SHP77 treated with DMSO at 0.1 percent for 48 hours (cell line): ENCODE data around the gene YPEL2.
"Not testable (repeated sequence)": the region's sequence is repeated elsewhere in the genome, so short reads cannot be mapped to it uniquely, and the experiment has no call there.

ENCODE experiments used
- DNase-seq: peaks from one replicate; lab custom pipeline; 2025; lab: John Stamatoyannopoulos, UW

YPEL2 gene, protein sequence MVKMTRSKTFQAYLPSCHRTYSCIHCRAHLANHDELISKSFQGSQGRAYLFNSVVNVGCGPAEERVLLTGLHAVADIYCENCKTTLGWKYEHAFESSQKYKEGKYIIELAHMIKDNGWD

GRCh38 chr17:59331129-59331928, at the start of gene YPEL2:
Gene YPEL2, plus strand, starts transcription at chr17:59331655. Its CDS starts 21,755 bp downstream, at chr17:59353410.
- DNase-seq: peak; percentile 77

- no peak for DNase-seq
Observed at GRCh38 chr17:59284317-59284716, 47.1 kb upstream of the YPEL2 start.

GRCh38 chr17:59287452-59287851, 44.0 kb upstream of the YPEL2 start:
- DNase-seq: no peak

GRCh38 chr17:59287891-59288290, 43.6 kb upstream of the YPEL2 start:
- DNase-seq: no peak

DNA sequence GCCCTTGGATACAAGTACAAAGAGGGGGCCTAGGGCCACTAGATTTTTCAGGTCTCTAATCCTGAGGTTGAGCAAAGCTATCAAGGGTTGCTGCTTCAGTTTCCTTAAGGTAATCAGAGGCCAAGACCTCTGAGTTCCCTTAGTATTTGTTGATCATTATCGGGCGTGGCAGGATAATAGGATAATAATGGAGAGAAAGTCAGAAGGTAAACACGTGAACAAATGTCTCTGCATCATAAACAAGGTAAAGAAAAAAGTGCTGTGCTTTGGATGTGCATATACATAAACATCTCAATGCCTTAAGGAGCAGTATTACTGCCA, 41.5 kb upstream of the YPEL2 start:
- DNase-seq: no peak

DNA sequence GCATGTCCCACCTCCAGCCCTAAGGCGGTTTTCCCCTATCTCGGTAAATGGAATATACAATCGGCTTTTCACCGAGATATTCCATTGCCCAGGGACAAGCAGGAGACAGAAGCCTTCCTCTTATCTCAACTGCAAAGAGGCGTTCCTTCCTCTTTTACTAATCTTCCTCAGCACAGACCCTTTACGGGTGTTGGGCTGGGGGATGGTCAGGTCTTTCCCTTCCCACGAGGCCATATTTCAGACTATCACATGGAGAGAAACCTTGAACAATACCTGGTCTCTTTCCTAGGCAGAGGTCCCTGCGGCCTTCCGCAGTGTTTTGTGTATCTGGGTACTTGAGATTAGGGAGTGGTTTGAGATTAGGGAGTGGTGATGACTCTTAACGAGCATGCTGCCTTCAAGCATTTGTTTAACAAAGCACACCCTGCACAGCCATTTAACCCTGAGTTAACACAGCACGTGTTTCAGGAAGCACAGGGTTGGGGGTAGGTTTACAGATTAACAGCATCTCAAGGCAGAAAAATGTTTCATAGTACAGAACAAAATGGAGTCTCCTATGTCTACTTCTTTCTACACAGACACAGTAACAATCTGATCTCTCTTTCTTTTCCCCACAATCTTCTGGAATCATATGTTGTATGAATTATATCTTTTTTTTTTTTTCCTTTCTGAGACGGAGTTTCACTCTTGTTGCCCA, 41.0 kb upstream of the YPEL2 start:
- DNase-seq: not testable (repeated sequence)

GRCh38 chr17:59292174-59292523, 39.3 kb upstream of the YPEL2 start:
- DNase-seq: no peak

GRCh38 chr17:59296190-59296589, 35.3 kb upstream of the YPEL2 start:
- no peak for DNase-seq

DNA sequence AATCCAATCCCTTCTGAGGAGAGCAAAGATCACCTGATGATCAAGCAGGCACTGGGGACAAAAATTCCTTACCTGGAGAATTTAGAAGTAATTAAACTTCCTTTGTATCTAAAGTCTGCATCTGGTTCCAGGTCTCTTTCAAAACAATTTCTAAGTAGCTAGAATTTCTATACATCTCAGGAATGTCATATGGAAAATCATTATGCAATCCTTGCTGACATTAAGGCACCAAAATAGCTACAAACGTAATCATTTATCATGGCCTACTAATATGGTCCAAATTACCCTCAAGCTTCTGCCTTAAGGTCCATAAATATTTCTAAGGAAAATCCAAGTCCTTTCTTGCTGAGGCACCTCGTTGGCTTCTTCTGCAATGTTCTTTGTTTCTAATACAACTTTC, 32.9 kb upstream of the YPEL2 start:
- DNase-seq: no peak

- DNase-seq: no peak
Observed at GRCh38 chr17:59299400-59300092, 31.9 kb upstream of the YPEL2 start.

DNA sequence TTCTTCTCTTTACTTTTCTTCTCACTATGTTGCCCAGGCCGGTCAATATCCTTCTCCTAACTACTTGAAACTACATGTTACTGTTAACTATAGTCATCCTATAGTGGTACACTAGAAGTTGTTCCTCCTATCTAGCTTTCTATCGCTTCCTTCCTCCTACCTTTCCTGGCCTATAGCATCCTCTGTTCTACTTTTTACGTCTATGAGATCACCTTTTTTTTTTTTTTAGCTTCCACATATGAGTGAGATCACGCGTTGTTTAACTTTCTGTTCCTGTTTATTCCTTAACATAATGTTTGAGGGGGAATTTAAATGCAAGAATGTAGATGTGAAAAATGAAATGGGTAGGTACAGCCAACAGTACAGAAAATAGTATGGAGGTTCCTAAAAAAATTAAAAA, 30.5 kb upstream of the YPEL2 start:
- DNase-seq: no peak

DNA sequence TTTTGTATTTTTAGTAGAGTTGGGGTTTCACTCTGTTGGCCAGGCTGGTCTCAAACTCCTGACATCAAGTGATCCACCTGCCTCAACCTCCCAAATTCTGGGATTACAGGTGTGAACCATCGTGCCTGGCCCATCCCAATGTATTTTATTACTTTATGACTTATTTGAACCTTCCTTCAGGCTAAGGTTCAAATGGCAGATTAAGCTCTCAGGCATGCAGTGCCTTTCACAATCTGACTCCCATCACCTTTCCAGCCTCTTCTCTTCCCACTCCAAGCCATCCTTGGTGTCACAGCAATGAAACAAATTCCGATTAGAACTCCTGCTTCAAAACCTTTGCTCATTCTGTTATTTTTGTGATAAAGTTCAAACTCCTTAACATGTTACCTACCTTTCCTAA, 26.6 kb upstream of the YPEL2 start:
- DNase-seq: no peak

DNA sequence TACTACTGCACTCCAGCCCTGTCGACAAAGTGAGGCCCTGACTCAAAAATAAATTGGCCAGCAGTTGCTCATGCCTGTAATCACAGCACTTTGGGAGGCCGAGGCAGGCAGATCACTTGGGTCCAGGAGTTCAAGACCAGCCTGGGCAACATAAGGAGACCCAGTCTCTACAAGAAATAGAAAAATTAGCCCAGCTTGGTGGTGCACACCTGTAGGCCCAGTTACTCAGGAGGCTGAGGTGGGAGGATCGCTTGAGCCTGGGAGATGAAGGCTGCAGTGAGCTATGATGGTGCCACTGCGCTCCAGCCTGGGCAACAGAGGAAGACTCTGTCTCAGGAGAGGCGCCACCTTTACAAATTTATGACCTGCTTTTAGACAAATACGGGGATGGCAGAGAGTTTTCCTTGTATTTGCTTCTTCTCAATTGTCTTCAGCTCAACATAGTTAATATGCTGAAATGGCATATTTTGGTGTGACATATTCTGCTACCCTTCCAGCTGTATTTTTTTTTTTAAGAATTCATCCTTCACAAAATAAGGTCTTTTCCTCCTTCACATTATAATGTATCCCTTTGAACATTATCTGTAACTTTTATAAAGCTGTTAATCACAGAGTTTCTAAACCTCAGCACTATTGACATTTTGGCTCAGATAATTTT, 21.1 kb upstream of the YPEL2 start:
- no peak for DNase-seq

DNA sequence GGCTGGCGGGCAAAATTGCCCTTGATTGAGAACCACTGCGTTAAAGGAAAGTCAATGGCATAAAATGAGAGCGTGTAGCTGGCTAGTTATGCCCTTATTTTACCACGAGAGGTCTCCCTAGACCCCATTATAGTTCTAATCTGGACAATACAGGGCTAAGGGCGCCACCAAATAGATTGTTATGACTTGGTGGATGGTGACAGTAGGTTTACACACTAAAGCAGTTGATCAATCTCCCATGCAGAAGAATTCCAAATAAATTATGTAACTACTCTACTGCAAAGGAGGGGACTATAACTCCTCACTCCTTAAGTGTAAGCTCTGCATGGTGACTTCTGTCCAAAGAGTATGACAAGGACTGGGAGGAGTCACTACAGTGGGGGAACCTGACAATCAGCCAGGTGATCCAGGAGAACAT, 20.4 kb upstream of the YPEL2 start:
- DNase-seq: peak; percentile 50

- not testable (repeated sequence) for DNase-seq
Observed at GRCh38 chr17:59311521-59311920, 19.9 kb upstream of the YPEL2 start.

DNA sequence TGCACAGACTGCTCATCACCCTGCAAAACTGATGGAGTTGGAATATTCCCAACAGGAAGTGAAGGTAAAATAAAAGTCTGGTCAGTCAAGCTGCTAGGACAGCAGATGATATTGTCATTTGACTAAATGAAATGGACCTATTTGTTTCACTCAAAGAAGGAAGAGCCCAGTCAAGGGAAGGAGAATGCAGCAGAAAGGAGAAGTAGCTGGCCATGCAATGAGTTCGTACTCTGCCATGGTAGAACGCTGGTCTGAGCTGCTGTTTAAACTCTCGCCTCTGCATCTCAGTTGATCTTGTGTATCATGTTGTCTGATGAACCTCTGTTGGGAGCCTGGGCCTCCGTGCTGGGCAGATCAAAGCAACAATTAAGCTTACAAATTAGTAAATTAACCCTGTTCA, 15.6 kb upstream of the YPEL2 start:
- DNase-seq: no peak

GRCh38 chr17:59327121-59327980, 4.1 kb upstream of the YPEL2 start:
- no peak for DNase-seq

DNA sequence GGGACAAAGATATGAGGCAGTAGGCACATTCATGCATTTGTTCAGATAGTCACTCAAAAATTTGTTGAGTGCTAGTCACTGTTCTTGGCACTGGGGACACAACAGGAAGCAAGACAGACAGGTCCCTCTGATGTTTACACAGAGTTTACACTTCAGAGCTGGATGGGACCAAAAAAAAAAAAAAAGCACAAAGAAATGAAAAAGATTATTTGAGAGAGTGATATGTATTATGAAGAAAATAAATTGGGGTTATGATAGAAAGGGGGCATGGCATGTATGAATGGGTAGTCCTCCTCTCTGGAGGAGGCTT, 3.5 kb upstream of the YPEL2 start:
- no peak for DNase-seq

DNA sequence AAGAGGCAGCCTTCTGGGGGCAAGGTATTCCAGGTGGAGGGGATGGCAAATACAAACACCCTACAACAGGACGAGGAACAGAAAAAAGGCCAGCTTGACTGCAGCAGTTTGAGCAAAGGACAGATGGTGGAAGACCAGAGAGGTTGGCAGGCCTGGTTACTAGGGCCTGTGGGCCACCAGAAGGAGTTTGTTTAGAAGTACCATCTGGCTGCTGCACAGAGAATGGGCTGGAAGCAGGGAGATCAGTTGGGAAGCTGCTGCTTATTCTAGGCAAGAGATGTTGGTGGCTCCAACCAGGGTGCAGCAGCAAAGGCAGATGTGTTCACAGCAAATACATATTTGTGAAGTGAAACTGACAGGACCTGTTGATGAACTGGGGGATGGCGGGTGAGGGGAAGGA, 2.9 kb upstream of the YPEL2 start:
- DNase-seq: no peak

GRCh38 chr17:59329176-59330052, 2.0 kb upstream of the YPEL2 start:
- DNase-seq: peak; percentile 40
